ENCODE measurements around the gene PYCR2.
"Not testable (repeated sequence)": the region's sequence is repeated elsewhere in the genome, so short reads cannot be mapped to it uniquely, and the experiment has no call there.

PYCR2 gene

GRCh38 chr1:225936523-225936922 is 12.5 kb upstream of the PYCR2 start:
- Mint-ChIP-seq H3K9me3 (ENCODE audit: low read depth) (no peaks in the 10 kb centered on the region), H3K4me1 (ENCODE audit: low read depth) (peaks cover under 1% of the 10 kb centered on the region), H3K27ac (no peak overlapping the region), H3K36me3 (no peaks in the 10 kb centered on the region), H3K27me3 (no peaks in the 10 kb centered on the region), H3K4me3 (no peak overlapping the region)

DNA sequence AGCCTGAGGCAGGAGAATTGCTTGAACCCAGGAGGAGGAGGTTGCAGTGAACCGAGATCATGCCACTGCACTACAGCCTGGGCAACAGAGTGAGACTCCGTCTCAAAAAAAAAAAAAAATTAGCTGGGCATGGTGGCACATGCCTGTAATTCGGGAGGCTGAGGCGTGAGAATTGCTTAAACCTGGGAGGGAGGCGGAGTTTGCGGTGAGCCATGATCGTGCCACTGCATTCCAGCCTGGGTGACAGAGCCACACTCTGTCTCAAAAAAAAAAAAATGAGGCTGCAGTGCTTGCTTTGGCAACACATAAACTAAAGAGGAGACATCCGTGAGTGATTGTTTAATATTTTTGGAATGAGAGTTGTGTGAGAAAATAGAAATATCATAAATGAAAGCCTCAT is 12.0 kb upstream of the PYCR2 start:
- H3K27ac Mint-ChIP-seq; H3K27me3 Mint-ChIP-seq; H3K9me3 Mint-ChIP-seq (ENCODE audit: low read depth); H3K4me1 Mint-ChIP-seq (ENCODE audit: low read depth); H3K4me3 Mint-ChIP-seq; H3K36me3 Mint-ChIP-seq: not testable (repeated sequence)

DNA sequence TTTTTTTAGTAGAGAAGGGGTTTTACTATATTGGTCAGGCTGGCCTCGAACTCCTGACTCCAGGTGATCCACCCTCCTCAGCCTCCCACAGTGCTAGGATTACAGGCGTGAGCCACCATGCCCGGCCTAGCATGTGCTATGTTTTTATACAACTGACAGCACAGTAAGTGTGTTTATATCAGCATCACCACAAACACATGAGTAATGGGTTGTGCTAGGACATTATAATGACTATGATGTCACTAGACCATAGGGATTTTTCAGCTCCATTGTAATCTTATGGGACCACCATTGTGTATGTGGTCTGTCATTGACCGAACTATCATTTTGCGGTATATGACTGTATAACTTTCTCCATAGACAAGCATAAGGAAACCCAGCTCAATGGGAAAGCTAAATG is 10.7 kb upstream of the PYCR2 start:
- no peak overlapping the region for H3K27ac Mint-ChIP-seq
- no peaks in the 10 kb centered on the region for H3K36me3 Mint-ChIP-seq
- H3K4me3 Mint-ChIP-seq, result no peak overlapping the region

DNA sequence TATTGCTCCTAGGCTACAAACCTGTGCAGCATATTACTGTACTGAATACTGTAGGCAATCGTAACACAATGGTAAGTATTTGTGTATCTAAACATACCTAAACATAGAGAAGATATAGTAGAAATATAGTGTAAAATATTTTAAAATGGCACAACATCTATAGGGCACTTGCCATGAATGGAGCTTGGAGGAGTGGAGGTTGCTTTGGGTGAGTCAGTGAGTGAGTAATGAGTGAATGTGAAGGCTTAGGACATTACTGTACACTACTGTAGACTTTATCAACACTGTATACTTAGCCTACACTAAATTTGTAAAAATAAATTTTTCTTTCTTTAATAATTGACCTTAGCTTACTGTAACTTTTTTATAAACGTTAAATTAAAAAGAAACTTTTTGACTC is 9.0 kb upstream of the PYCR2 start:
- Mint-ChIP-seq H3K9me3 (ENCODE audit: low read depth) (no peaks in the 10 kb centered on the region), H3K36me3 (no peaks in the 10 kb centered on the region), H3K4me1 (ENCODE audit: low read depth) (peaks cover 20% of the 10 kb centered on the region), H3K27ac (no peak overlapping the region), H3K27me3 (no peaks in the 10 kb centered on the region), H3K4me3 (no peak overlapping the region)

More for the DNA sequence above, 10.7 kb upstream of the PYCR2 start:
- Mint-ChIP-seq H3K4me1 (ENCODE audit: low read depth) (peaks cover 7% of the 10 kb centered on the region), H3K27me3 (no peaks in the 10 kb centered on the region), H3K9me3 (ENCODE audit: low read depth) (no peaks in the 10 kb centered on the region)

DNA sequence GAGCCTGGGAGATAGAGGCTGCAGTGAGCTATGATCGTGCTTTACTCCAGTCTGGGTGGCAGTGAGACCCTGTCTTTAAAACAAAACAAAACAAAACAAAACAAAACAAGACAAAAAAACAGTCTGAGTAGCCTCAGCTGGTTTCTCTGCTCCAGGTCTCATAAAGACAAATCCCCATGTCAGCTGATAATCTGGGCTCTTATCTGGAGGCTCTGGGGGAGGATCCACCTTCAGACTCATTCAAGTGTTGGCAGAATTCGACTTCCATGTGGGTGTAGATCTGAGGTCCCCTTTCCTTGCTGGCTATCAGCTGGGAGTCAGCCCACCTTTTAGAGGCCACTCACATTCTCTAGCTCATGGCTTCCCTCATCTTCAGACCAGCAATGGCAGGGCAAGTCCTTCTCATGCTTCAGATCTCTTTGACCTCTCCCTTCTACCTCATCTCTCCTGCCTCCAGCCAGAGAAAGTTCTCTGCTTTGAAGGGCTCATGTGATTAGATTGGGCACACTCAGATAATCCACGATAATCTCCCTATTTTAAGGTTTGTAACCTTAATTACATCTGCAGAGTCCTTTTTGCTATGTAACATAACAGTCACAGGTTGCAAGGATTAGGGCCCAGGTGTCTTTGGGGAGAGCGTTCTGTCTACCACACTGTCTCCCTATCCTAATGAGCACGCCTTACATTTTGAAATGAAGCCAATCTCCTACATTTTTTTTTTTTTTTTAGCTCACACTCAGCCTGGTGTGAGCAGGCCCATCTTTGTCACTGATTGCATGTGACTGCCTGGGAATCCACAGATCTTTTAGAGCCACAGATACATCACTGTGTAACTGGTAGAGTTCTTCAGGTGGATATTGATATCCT is 7.5 kb upstream of the PYCR2 start:
- H3K4me3 Mint-ChIP-seq, result no peak overlapping the region
- H3K36me3 Mint-ChIP-seq, result no peaks in the 10 kb centered on the region
- H3K9me3 Mint-ChIP-seq (ENCODE audit: low read depth), result no peaks in the 10 kb centered on the region
- H3K4me1 Mint-ChIP-seq (ENCODE audit: low read depth), result peaks cover 29% of the 10 kb centered on the region
- H3K27me3 Mint-ChIP-seq, result no peaks in the 10 kb centered on the region
- peak overlapping the region; percentile 75 for H3K27ac Mint-ChIP-seq

DNA sequence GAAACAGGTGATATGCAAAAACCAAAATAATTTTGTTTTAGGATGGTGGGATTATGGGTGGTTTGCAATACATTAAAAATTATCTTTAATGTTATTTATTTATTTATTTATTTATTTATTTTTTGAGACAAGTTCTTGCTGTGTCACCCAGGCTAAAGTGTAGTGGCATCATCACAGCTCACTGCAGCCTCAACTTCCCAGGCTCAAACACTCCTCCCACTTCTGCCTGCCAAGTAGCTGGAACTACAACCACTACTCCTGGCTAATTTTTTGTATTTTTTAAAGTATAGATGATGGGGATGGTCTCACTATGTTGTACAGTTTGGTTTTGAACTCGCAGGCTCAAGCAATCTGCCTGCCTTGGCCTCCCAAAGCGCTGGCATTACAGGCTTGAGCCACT is 6.5 kb upstream of the PYCR2 start:
- H3K27ac Mint-ChIP-seq, result no peak overlapping the region
- no peaks in the 10 kb centered on the region for H3K9me3 Mint-ChIP-seq (ENCODE audit: low read depth)
- H3K27me3 Mint-ChIP-seq, result no peaks in the 10 kb centered on the region
- H3K4me1 Mint-ChIP-seq (ENCODE audit: low read depth), result peaks cover 32% of the 10 kb centered on the region
- H3K4me3 Mint-ChIP-seq, result no peak overlapping the region
- H3K36me3 Mint-ChIP-seq, result no peaks in the 10 kb centered on the region

DNA sequence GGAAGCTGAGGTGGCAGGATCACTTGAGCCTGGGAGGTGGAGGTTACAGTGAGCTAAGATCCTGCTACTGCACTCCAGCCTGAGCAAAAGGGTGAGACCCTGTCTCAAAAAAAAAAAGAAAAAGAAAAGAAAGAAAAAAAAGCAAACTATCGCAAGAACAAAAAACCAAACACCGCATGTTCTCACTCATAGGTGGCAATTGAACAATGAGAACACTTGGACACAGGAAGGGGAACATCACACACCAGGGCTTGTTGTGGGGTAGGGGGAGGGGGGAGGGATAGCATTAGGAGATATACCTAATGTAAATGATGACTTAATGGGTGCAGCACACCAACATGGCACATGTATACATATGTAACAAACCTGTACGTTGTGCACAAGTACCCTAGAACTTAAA is 5.4 kb upstream of the PYCR2 start:
- H3K27me3 Mint-ChIP-seq; H3K36me3 Mint-ChIP-seq; H3K9me3 Mint-ChIP-seq (ENCODE audit: low read depth); H3K4me3 Mint-ChIP-seq: not testable (repeated sequence)
- Mint-ChIP-seq H3K4me1 (ENCODE audit: low read depth) (peaks cover 32% of the 10 kb centered on the region), H3K27ac (peak overlapping the region; percentile 86)

GRCh38 chr1:225928186-225929175 is 4.4 kb upstream of the PYCR2 start:
- Mint-ChIP-seq H3K27me3 (no peaks in the 10 kb centered on the region), H3K36me3 (no peaks in the 10 kb centered on the region), H3K4me1 (ENCODE audit: low read depth) (peaks cover 36% of the 10 kb centered on the region), H3K27ac (peak overlapping the region; percentile 86), H3K4me3 (no peak overlapping the region), H3K9me3 (ENCODE audit: low read depth) (no peaks in the 10 kb centered on the region)

GRCh38 chr1:225926551-225927113 is 2.6 kb upstream of the PYCR2 start:
- Mint-ChIP-seq H3K4me3 (peak overlapping the region; percentile 46), H3K27me3 (no peaks in the 10 kb centered on the region), H3K9me3 (ENCODE audit: low read depth) (no peaks in the 10 kb centered on the region), H3K36me3 (no peaks in the 10 kb centered on the region), H3K4me1 (ENCODE audit: low read depth) (peaks cover 48% of the 10 kb centered on the region), H3K27ac (peak overlapping the region; percentile 86)

GRCh38 chr1:225923381-225923691 is 714 bp downstream of the PYCR2 start:
- no peaks in the 10 kb centered on the region for H3K27me3 Mint-ChIP-seq
- H3K4me3 Mint-ChIP-seq, result peak overlapping the region; percentile 95
- H3K4me1 Mint-ChIP-seq (ENCODE audit: low read depth), result peaks cover 56% of the 10 kb centered on the region
- no peaks in the 10 kb centered on the region for H3K9me3 Mint-ChIP-seq (ENCODE audit: low read depth)
- peak overlapping the region; percentile 97 for H3K27ac Mint-ChIP-seq
- H3K36me3 Mint-ChIP-seq, result peaks cover 2% of the 10 kb centered on the region

GRCh38 chr1:225921734-225922709 is 2.0 kb downstream of the PYCR2 start:
- no peaks in the 10 kb centered on the region for H3K27me3 Mint-ChIP-seq
- H3K4me1 Mint-ChIP-seq (ENCODE audit: low read depth), result peaks cover 57% of the 10 kb centered on the region
- H3K27ac Mint-ChIP-seq, result peak overlapping the region; percentile 97
- H3K4me3 Mint-ChIP-seq, result peak overlapping the region; percentile 95
- H3K36me3 Mint-ChIP-seq, result peaks cover 10% of the 10 kb centered on the region
- no peaks in the 10 kb centered on the region for H3K9me3 Mint-ChIP-seq (ENCODE audit: low read depth)

- Mint-ChIP-seq H3K27ac (peak overlapping the region; percentile 87), H3K9me3 (ENCODE audit: low read depth) (no peaks in the 10 kb centered on the region), H3K4me3 (peak overlapping the region; percentile 59), H3K4me1 (ENCODE audit: low read depth) (peaks cover 48% of the 10 kb centered on the region), H3K27me3 (no peaks in the 10 kb centered on the region), H3K36me3 (peaks cover 11% of the 10 kb centered on the region)
Measured at GRCh38 chr1:225919906-225920305, 4.1 kb downstream of the PYCR2 start.

- peaks cover 44% of the 10 kb centered on the region for H3K4me1 Mint-ChIP-seq (ENCODE audit: low read depth)
- no peak overlapping the region for H3K4me3 Mint-ChIP-seq
- peaks cover 11% of the 10 kb centered on the region for H3K36me3 Mint-ChIP-seq
- no peaks in the 10 kb centered on the region for H3K27me3 Mint-ChIP-seq
- H3K27ac Mint-ChIP-seq, result no peak overlapping the region
- H3K9me3 Mint-ChIP-seq (ENCODE audit: low read depth), result no peaks in the 10 kb centered on the region
Measured at GRCh38 chr1:225918280-225918679, 5.8 kb downstream of the PYCR2 start.

DNA sequence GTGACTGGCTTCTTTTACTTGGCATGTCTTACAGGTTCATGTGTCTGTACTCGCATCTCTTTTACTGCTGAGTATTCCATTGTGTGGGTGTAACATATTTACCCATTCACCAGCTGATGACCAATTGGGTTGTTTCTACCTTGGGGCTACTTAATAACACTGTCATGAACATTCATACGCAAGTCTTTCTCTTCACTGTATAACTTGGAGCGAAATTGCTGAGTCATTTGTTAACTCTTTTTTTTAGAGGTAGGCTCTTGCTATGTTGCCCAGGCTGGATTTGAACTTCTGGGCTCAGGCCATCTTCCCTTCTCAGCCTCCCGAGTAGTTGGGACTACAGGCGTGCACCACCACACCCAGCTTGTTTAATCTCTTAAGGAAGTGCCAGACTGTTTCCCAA is 6.5 kb downstream of the PYCR2 start:
- Mint-ChIP-seq H3K27ac (peak overlapping the region; percentile 56), H3K4me1 (ENCODE audit: low read depth) (peaks cover 39% of the 10 kb centered on the region), H3K4me3 (no peak overlapping the region), H3K9me3 (ENCODE audit: low read depth) (no peaks in the 10 kb centered on the region), H3K27me3 (no peaks in the 10 kb centered on the region), H3K36me3 (peaks cover 11% of the 10 kb centered on the region)
